Fibroblast of pulmonary artery (primary cell): ENCODE data around the gene PAX2.

ENCODE experiments used
- DNase-seq: peaks from one replicate; pipeline ENCODE4 v3.0.0-alpha.2; 2010; ENCODE audit warnings: low read depth
- H3K4me3 ChIP-seq: replicated peaks from 2 replicates; pipeline ENCODE4 v1.5.1; 2011; ENCODE audit warnings: low read depth, mild to moderate bottlenecking, control low read depth, low read length, moderate library complexity
- TF ChIP-seq, protein P1 (sequence below): IDR thresholded peaks from 2 replicates; pipeline ENCODE4 v1.5.1; 2011; ENCODE audit warnings: mild to moderate bottlenecking, control low read depth, low read length, inconsistent platforms; ENCODE audit errors: missing control alignments

Gene PAX2

DNA sequence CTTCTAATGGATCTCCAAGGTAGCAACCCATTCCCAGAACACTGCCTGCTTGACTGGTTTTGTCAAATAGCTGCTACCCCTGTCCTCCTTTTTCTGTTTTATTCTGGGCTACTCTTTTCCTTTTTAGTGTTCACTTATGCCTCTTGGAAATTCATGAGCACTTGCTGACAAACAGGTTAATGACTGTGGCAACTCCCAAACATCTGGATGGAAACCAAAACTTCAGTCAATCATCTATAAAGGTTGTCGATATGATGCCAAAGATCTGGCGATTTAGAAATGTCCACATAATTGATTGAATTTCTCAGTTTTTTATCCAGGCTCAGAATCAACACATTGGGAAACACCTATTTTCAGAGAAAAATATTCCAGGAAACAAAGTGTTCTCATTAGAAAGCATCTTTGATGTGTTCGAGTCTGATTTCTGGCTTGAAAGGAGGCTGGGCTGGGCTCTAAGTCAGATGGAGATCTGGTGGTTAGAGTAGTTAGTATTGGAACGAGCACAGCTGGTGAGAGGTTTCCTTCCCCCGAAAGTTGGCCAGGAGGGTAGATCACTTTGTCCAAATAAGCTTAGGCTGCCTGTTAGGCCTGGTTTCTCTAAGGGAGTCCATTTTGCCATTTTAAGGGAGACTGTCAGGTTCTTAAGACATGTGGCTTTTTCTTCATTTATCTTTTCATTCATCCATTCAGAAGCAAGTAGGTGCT is 17.8 kb downstream of the PAX2 start:
- TF ChIP-seq, protein P1, sequence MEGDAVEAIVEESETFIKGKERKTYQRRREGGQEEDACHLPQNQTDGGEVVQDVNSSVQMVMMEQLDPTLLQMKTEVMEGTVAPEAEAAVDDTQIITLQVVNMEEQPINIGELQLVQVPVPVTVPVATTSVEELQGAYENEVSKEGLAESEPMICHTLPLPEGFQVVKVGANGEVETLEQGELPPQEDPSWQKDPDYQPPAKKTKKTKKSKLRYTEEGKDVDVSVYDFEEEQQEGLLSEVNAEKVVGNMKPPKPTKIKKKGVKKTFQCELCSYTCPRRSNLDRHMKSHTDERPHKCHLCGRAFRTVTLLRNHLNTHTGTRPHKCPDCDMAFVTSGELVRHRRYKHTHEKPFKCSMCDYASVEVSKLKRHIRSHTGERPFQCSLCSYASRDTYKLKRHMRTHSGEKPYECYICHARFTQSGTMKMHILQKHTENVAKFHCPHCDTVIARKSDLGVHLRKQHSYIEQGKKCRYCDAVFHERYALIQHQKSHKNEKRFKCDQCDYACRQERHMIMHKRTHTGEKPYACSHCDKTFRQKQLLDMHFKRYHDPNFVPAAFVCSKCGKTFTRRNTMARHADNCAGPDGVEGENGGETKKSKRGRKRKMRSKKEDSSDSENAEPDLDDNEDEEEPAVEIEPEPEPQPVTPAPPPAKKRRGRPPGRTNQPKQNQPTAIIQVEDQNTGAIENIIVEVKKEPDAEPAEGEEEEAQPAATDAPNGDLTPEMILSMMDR = no peak

GRCh38 chr10:100766693-100767421 is 21.5 kb downstream of the PAX2 start:
- TF ChIP-seq, protein P1 = no peak
- H3K4me3 ChIP-seq = no peak overlapping the region
- no peak for DNase-seq

More for the DNA sequence above, 17.8 kb downstream of the PAX2 start:
- no peak for DNase-seq
- no peak overlapping the region for H3K4me3 ChIP-seq

DNA sequence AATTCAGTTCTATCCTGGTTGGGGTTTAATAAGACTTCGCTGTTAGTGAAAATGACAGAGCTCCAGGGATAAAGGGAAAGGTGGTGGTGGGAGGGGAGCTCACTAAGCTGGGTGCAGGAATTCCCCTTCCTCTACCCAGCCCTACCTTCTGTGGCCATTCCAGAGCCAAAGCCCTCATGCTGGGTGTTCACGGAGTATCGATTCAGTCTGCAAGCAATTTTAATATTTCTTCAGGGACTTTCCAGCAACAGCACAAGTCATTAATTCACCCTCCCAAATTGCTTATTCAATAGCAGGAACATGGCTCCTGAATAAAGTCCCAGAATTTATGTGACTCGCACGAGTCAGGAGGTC is 22.0 kb downstream of the PAX2 start:
- H3K4me3 ChIP-seq = no peak overlapping the region
- DNase-seq = no peak
- TF ChIP-seq, protein P1 = no peak

DNA sequence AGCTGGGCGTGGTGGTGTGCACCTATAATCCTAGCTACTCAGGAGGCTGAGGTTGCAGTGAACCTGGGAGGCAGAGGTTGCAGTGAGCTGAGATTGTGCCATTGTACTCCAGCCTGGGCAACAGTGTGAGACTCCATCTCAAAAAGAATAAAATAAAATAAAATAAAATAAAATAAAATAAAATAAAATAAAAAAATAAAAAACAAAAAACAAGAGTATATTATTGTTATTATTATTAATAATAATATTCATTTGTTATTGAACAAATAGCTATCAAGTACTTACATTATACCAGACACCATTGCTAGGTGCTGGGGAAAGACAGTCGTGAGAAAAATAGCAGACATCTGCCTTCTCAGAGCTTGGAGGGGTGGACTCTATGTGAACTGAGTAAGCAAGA is 24.1 kb downstream of the PAX2 start:
- DNase-seq = no peak
- no peak overlapping the region for H3K4me3 ChIP-seq
- TF ChIP-seq, protein P1 = no peak

DNA sequence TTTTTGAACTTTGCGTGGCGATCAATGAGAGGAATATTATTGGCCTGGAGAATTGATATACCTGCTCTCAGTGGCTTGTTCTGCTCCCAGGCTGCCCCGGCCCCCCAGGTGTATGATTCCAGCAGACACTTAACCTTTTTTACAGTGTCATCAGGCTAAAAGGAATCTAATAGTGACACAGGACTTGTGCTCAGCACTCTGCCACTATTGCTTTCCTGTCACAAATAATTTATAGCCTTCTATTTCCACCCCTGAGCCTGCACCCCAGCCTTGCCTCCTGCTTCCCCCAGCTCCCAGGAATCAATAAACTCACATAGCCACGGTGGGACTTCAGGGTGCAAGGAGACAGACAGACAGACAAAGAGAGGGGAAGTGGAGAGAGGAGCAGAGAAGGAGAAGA is 28.3 kb downstream of the PAX2 start:
- TF ChIP-seq, protein P1 = no peak
- DNase-seq = no peak
- H3K4me3 ChIP-seq = no peak overlapping the region

GRCh38 chr10:100774223-100774622 is 28.8 kb downstream of the PAX2 start:
- no peak for DNase-seq
- TF ChIP-seq, protein P1 = no peak
- no peak overlapping the region for H3K4me3 ChIP-seq
